ENCODE measurements around the gene SWI5.

GRCh38 chr9:128265348-128265847, 10.7 kb upstream of the SWI5 start:
- TF ChIP-seq CTCF (conservative IDR thresholded peaks at IDR 0.05 in 1 of 2, IDR thresholded peaks at IDR 0.05 in 1 of 2; ENCODE audit: low read depth in 1 of 2, low read length in 2 of 2) = no peak
- no peak for TF ChIP-seq EZH2 (IDR thresholded peaks at IDR 0.05; ENCODE audit: low read length, missing control alignments)
